Measurements from ENCODE around the gene VWA5A. TPM values are rescaled to one million over a fixed set of nuclear protein-coding genes. Genes with fewer than 3 reads are reported as not detected.
"Not testable (repeated sequence)": the region's sequence is repeated elsewhere in the genome, so short reads cannot be mapped to it uniquely, and the experiment has no call there.

The VWA5A gene
- total RNA-seq, 1 donor from 2014 or later = 5.3 TPM

GRCh38 chr11:124115782-124116616, 749 bp downstream of the VWA5A start:
- DNase-seq (ENCODE audit: low read depth) = peak; percentile 27
- Histone ChIP-seq H3K36me3 (ENCODE audit: control insufficient read depth, insufficient read depth, low read length) (peaks cover 5% of the 10 kb centered on the region), H3K27me3 (ENCODE audit: control insufficient read depth, insufficient read depth, low read length) (no peaks in the 10 kb centered on the region), H3K4me3 (ENCODE audit: low read depth, low read length) (peak overlapping the region; percentile 51)
- FAIRE-seq = no peak
- TF ChIP-seq, protein P1, sequence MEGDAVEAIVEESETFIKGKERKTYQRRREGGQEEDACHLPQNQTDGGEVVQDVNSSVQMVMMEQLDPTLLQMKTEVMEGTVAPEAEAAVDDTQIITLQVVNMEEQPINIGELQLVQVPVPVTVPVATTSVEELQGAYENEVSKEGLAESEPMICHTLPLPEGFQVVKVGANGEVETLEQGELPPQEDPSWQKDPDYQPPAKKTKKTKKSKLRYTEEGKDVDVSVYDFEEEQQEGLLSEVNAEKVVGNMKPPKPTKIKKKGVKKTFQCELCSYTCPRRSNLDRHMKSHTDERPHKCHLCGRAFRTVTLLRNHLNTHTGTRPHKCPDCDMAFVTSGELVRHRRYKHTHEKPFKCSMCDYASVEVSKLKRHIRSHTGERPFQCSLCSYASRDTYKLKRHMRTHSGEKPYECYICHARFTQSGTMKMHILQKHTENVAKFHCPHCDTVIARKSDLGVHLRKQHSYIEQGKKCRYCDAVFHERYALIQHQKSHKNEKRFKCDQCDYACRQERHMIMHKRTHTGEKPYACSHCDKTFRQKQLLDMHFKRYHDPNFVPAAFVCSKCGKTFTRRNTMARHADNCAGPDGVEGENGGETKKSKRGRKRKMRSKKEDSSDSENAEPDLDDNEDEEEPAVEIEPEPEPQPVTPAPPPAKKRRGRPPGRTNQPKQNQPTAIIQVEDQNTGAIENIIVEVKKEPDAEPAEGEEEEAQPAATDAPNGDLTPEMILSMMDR (IDR thresholded peaks at IDR 0.05; ENCODE audit: insufficient read depth, low read length, severe bottlenecking) = no peak

- TF ChIP-seq, protein P1 (IDR thresholded peaks at IDR 0.05; ENCODE audit: insufficient read depth, low read length, severe bottlenecking) = no peak
- no peak overlapping the region for H3K4me3 ChIP-seq (ENCODE audit: low read depth, low read length)
- H3K36me3 ChIP-seq (ENCODE audit: control insufficient read depth, insufficient read depth, low read length) = peaks cover 8% of the 10 kb centered on the region
- no peak for FAIRE-seq
- DNase-seq (ENCODE audit: low read depth) = no peak
- no peaks in the 10 kb centered on the region for H3K27me3 ChIP-seq (ENCODE audit: control insufficient read depth, insufficient read depth, low read length)
Measured at GRCh38 chr11:124119103-124119502, 3.9 kb downstream of the VWA5A start.

- Histone ChIP-seq H3K4me3 (ENCODE audit: low read depth, low read length) (no peak overlapping the region), H3K36me3 (ENCODE audit: control insufficient read depth, insufficient read depth, low read length) (peaks cover 8% of the 10 kb centered on the region), H3K27me3 (ENCODE audit: control insufficient read depth, insufficient read depth, low read length) (no peaks in the 10 kb centered on the region)
- DNase-seq (ENCODE audit: low read depth) = no peak
- FAIRE-seq = no peak
- TF ChIP-seq, protein P1 (IDR thresholded peaks at IDR 0.05; ENCODE audit: insufficient read depth, low read length, severe bottlenecking) = no peak
Measured at GRCh38 chr11:124120891-124121290, 5.6 kb downstream of the VWA5A start.

DNA sequence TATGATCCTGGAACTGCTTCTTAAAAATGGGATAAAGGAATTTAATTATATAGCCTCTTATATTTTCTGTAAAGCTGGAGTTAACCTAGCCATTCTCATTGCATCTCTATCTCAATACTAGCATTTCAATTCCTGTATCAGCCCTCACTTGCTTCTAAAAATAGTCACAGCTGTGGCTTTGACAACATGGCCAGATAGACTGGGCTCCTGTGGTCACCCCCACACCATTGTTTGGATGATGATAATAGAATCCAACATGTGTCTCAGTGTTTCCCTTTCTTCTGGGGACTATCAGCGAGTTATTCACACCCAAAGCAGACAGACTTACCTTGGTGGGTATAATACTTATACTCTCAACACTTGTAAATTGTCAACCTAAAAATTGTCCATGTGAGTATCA, 6.9 kb downstream of the VWA5A start:
- no peak for FAIRE-seq
- peaks cover 8% of the 10 kb centered on the region for H3K36me3 ChIP-seq (ENCODE audit: control insufficient read depth, insufficient read depth, low read length)

GRCh38 chr11:124123622-124124021, 8.4 kb downstream of the VWA5A start:
- H3K4me3 ChIP-seq (ENCODE audit: low read depth, low read length) = no peak overlapping the region
- DNase-seq (ENCODE audit: low read depth) = no peak
- TF ChIP-seq, protein P1 (IDR thresholded peaks at IDR 0.05; ENCODE audit: insufficient read depth, low read length, severe bottlenecking) = no peak
- H3K36me3 ChIP-seq (ENCODE audit: control insufficient read depth, insufficient read depth, low read length) = peaks cover 5% of the 10 kb centered on the region
- no peak for FAIRE-seq
- H3K27me3 ChIP-seq (ENCODE audit: control insufficient read depth, insufficient read depth, low read length) = no peaks in the 10 kb centered on the region

More for the DNA sequence above, 6.9 kb downstream of the VWA5A start:
- Histone ChIP-seq H3K27me3 (ENCODE audit: control insufficient read depth, insufficient read depth, low read length) (no peaks in the 10 kb centered on the region), H3K4me3 (ENCODE audit: low read depth, low read length) (no peak overlapping the region)
- no peak for DNase-seq (ENCODE audit: low read depth)
- TF ChIP-seq, protein P1 (IDR thresholded peaks at IDR 0.05; ENCODE audit: insufficient read depth, low read length, severe bottlenecking) = no peak

DNA sequence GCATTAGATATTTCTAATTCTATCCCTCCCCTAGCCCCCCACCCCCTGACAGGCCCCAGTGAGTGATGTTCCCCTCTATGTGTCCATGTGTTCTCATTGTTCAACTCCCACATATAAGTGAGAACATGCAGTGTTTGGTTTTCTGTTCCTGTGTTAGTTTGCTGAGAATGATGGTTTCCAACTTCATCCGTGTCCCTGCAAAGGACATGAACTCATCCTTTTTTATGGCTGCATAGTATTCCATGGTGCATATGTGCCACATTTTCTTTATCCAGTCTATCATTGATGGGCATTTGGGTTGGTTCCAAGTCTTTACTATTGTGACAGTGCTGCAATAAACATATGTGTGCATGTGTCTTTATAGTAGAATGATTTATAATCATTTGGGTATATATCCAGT, 11.9 kb downstream of the VWA5A start:
- not testable (repeated sequence) for H3K27me3 ChIP-seq (ENCODE audit: control insufficient read depth, insufficient read depth, low read length); H3K4me3 ChIP-seq (ENCODE audit: low read depth, low read length); H3K36me3 ChIP-seq (ENCODE audit: control insufficient read depth, insufficient read depth, low read length); FAIRE-seq; DNase-seq (ENCODE audit: low read depth)

Measured in bronchial epithelial cell (primary cell).